NCI-H1694 treated with DMSO at 0.1 percent for 48 hours (cell line): ENCODE measurements around the gene ZNF654.
A peak's percentile ranks its signal among the peaks of the same experiment; 100 is the strongest.
"Not testable (repeated sequence)": the region's sequence is repeated elsewhere in the genome, so short reads cannot be mapped to it uniquely, and the experiment has no call there.

Experiments
- DNase-seq: peaks from one replicate; lab custom pipeline; 2025; lab: John Stamatoyannopoulos, UW

Gene ZNF654

DNA sequence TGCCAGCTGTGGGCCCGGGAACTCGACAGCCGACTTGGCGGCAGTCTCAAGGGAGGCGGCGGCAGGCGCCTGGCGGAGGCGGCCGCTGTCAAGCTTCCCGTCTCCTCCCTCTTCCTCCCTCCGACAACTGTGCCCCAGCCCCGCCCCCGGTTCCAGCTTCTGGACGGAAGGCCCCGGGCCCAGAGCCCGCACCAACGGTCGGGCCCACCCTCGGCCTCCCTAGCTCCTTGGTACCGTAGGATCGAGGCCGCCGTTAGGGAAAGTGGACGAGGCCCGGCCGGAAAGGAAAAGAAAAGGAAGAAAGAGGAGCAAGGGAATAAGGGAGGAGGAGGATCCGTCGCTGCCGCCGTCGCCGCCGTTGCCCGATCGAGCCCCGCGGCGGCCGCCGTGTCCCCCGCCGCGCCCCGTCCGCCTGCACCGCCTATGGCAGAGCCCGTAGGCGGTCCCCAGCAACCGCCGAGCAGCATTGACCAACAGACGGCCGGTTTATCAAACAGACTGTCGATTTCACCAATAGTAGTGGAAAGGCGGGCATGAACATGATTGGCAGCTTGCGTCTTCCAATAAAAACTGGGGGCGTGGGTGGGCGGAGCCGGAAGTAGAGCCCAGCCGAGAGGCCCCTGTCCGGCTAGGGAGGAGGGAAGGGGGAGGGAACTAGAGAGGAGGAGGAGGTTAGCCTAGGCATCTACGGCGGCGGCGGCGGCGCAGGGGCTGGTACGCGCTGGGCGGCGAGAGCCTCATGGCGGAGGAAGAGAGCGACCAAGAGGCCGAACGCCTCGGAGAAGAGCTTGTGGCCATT, at the start of gene ZNF654, which contains the start of gene CGGBP1:
ZNF654 (plus strand) TSS at position 675 of the 799 bp plus-strand sequence; CDS start at position 740, 65 bp downstream.
CGGBP1 (minus strand) TSS at position 425 of the 799 bp plus-strand sequence. CDS start 3,029 bp downstream, outside the sequence.
- peak; percentile 81 for DNase-seq

DNA sequence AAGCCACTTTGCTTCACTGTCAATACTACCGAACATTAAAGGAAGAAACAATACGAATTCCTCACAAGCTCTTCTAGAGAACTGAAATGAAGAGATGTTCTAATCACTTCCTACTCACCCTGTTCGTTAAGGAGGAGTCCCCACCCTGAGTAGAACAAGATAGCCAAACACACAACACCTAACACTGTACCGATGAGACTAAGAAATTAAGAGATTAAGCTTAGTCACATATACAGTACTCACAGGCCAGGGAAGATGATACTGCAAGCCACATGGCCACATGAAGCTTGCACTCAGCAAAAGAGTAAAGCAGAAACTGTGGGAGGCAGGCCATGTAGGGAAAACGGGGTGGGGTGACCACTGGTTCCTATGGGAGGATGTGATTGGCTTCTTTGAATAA, 48.2 kb upstream of the ZNF654 start:
- DNase-seq = no peak

- no peak for DNase-seq
Observed at GRCh38 chr3:88013592-88013991, 45.5 kb upstream of the ZNF654 start.

DNA sequence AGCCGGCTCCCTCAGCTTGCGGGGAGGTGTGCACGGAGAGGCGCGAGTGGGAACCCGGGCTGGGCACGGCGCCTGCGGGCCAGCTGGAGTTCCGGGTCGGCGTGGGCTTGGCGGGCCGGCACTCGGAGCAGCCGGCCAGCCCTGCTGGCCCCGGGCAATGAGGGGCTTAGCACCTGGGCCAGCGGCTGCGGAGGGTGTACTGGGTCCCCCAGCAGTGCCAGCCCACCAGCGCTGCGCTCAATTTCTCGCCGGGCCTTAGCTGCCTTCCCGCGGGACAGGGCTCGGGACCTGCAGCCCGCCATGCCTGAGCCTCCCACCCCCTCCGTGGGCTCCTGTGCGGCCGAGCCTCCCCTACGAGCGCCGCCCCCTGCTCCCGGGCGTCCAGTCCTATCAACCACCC, 43.4 kb upstream of the ZNF654 start:
- not testable (repeated sequence) for DNase-seq

DNA sequence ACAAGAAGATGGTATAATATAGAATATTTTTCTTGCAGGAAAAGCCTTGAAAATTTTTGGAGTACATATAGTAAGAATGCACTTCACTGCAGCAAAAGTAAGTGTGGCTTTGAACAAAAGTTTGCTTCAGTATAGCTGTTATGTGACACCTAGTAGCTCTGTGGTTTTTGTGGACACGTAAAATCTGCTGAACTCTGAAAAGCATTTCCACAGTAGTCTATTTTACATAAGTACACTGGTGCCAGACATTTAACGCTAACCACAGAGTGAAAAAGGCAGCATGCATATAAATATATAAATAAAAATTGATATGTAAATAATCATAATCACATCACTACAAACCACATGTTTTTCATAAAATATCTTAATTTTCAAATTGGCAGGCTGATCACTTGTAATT, 40.0 kb upstream of the ZNF654 start:
- no peak for DNase-seq

DNA sequence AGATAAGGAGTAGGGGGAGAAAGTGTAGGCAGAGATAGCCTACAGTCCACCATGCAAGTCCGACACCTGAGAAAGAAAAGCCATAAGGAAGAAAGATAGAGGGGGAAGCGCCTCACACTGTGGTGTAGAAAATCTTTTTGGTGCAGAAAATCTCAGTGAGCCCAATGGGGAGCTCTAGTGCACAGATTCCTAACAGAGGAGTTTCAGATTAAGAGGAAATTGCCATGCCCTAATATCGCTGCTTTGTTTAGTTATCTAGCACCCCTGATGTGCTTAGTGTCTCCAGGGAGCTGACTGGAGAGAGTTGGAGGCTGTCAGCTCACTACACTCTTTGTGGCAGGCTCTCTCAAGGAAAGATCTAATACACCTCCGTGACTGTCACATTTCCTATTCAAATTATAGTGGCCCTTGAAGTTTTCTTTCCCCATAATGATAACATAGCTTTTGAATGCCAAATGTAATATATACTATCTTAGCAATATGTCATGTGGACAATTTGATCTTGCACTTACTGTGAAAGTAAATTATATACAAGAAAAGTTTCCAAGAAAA, 34.0 kb upstream of the ZNF654 start:
- no peak for DNase-seq

DNA sequence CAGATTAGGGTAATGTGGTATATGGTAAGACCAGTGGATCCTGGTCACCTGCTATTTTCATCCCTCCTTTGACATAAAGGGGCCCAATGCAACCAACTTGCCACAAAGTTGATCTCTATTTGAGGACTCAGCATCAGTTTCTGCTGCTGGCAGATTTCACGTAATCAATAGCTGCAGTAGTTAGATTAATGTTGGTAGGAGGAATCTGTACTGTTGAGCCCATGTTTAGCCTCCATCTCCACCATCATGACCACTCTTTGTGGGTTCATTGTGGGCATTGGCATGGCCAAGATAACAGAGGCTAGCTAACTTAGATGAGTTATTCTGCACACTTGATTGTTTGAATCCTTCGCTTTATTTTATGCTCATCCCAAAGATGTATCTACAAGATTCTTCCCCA, 30.2 kb upstream of the ZNF654 start:
- DNase-seq = no peak

DNA sequence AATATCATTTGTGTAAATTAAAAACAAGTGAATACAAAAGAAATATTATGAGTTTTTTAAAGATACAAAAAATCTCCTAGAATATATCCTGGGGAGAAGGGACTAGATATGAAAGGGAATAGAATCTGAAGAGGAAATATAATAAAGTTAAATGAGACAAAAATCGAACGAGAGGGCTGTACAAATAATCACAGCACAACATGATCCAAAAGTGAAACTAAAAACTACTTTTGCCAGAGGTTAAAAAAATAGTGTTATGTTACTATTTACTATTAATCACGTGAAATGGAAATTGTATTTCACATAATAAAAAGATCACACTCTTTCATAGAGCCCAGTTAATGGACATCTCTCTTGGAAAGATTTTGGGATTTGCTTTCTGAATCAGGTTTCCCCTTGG, 28.8 kb upstream of the ZNF654 start:
- DNase-seq = no peak

DNA sequence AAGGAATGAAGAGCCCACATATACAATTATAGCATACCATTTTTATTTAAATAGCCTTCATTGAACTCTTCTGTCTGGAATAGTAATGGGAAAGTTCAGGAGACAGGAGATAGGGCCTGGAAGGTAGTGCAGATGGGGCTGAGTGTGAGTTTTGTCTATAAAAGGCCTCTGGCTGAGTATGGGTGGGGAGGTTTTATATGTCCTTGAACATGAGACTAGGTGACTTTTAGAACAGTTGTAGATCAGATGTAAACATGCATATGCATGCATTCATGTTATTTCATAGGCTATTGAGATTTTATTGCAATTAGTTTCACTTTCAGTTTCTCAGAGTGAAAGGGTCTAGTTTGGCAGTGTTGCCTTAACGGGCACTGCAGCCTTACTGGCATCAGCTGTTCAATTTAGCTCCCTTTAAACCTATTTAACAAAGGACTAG, 27.4 kb upstream of the ZNF654 start:
- DNase-seq = peak; percentile 1

- no peak for DNase-seq
Observed at GRCh38 chr3:88032245-88032644, 26.8 kb upstream of the ZNF654 start.

- no peak for DNase-seq
Observed at GRCh38 chr3:88033079-88033478, 26.0 kb upstream of the ZNF654 start.

GRCh38 chr3:88033808-88034207, 25.2 kb upstream of the ZNF654 start:
- DNase-seq = no peak

- no peak for DNase-seq
Observed at GRCh38 chr3:88034491-88035275, 24.4 kb upstream of the ZNF654 start.

GRCh38 chr3:88036221-88036620, 22.8 kb upstream of the ZNF654 start:
- no peak for DNase-seq

- DNase-seq = no peak
Observed at GRCh38 chr3:88038566-88038965, 20.5 kb upstream of the ZNF654 start.

GRCh38 chr3:88040529-88040928, 18.5 kb upstream of the ZNF654 start:
- no peak for DNase-seq

- DNase-seq = no peak
Observed at GRCh38 chr3:88041005-88041404, 18.1 kb upstream of the ZNF654 start.

DNA sequence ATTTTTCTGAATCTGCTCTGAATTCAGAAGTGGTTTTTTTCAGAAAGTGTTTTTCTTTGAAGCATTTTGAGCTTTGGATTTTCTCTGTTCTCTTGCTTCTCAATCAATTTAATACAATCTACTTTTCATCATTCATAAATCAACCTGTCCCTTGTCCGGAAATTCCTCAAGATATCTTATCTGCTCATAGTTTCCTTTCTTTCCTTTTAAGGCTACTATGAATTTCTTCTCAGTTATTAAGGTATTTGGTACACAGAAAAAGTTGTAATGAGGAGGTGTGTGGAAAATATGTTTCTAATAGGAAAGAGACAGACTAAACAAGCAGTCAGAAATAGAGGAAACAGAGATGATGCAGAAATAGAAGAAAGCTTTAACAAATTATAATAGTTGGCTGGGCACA, 14.6 kb upstream of the ZNF654 start:
- no peak for DNase-seq

DNA sequence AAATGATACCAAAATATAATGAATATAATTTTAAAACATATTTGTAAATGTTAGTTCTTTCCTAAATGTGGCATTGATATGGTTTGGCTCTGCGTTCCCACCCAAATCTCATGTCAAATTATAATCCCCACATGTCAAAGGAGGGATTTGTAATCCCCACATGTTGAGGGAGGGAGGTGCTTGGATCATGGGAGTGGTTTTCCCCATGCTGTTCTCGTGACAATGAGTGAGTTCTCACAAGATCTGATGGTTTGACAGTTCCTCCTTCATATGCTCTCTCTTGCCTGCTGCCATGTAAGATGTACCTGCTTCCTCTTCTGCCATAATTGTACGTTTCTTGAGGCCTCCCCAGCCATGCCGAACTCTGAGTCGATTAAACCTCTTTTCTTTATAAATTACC, 12.3 kb upstream of the ZNF654 start:
- no peak for DNase-seq

DNA sequence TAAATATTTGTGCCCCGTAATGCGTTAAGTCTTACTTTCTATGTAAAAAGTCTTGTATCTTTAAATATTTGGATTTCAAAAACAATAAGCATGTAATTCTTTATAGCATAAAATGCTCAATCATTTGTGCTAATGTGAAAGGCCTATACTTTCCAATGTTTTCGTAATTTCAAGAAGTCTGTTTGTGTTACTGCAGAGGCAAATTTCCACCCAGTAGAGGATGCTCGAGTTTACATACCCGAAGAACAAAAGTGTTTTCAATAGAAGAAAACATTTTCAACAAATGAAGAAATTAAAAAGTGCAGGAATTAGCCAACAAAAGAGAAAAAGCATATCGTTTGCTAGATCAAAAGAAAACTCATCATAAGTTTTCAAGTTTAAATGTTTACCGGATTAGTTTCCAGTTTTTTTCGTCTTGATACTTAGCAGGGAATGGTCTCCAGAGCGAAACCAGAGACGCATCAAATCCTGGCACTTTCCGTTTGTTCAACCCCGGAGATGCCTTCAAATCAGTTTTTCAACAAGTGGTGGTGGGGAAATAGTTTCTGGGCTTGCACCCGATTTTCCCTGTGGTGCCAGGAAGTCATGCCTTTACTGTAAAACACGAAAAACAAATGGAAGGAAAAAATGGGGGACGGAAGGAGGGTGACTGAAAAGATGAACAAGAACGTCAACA, 1.3 kb upstream of the ZNF654 start:
- no peak for DNase-seq

DNA sequence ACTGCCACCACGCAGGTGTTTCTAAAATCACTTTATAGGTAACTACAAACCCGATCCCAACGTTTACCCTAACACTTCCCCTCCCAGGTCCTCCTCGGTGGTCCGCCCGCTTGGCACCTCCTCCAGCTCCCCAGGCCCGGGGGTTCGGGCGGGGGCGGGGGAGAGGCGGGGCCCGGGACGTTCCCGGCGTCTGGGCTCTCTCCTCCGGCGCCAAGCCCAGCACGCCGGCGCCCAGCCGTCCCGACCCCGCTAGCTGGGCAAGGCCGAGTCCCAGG, 812 bp upstream of the ZNF654 start:
- no peak for DNase-seq

GRCh38 chr3:88059380-88060170, 520 bp downstream of the ZNF654 start:
- DNase-seq = no peak
